Measurements from ENCODE around the gene ACP7. TPM values are rescaled to one million over a fixed set of nuclear protein-coding genes. Genes with fewer than 3 reads are reported as not detected.

The ACP7 gene
- total and polyA plus RNA-seq, 2 donors (not counting 1 experiment from before 2014, with no cell fraction given), result not detected

DNA sequence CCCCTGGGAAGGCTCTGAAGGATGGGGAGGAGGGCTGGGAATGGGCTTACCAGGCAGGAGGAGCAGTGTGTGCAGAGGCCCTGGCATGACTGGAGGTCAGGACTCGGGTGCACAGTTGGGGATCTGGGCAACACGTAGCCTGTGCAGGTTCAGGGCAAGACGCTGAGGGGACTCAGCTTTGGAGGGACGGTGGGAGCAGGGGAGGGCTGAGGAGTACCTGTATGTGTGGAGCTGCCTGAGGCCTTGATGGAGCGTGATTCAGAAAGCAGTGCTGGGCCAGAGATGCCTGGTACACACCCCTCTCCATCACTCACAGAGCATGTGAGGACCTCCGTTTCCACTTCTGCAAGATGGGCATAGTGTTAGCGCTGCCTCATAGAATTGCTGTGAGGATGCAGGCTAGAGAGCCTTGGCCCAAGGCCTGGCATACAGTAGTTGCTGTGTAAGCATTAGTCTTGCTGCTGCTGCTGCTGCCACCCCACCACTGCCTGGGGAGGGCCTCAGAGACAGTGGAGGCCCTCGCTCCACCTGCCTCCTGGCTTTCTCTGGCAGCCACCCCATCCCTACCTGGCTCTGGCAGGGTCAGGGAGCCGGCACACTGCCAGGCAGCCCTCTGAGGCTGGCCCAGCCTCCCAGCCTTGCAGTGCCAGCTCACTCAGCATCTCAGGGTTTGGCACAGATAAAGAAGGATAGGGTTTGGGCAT lies 43.8 kb downstream of the ACP7 start:
- Histone ChIP-seq H3K79me2 (ENCODE audit: control insufficient read depth, insufficient read depth, low read length) (peaks cover 68% of the 10 kb centered on the region), H2AFZ (ENCODE audit: low read length) (no peak overlapping the region), H3K9me3 (ENCODE audit: control insufficient read depth, insufficient read depth, low read depth, low read length) (no peaks in the 10 kb centered on the region), H3K4me3 (replicated peaks in 1 of 4; ENCODE audit: control extremely low read depth in 1 of 4, insufficient read depth in 1 of 4, low read depth in 3 of 4, low read length in 4 of 4) (no peak overlapping the region), H3K36me3 (ENCODE audit: control insufficient read depth, insufficient read depth, low read length) (no peaks in the 10 kb centered on the region), H3K27ac (ENCODE audit: insufficient read depth, low read length) (no peak overlapping the region), H3K27me3 (ENCODE audit: control insufficient read depth, insufficient read depth, low read length) (no peaks in the 10 kb centered on the region), H3K9ac (ENCODE audit: insufficient read depth, low read length) (no peak overlapping the region), H4K20me1 (ENCODE audit: control insufficient read depth, extremely low read depth, insufficient read depth, low read length) (no peaks in the 10 kb centered on the region), H3K4me1 (ENCODE audit: control insufficient read depth, extremely low read depth, insufficient read depth, low read length) (peaks cover 8% of the 10 kb centered on the region), H3K4me2 (ENCODE audit: extremely low read depth, insufficient read depth, low read length) (peak overlapping the region; percentile 83)
- TF ChIP-seq, protein P1, sequence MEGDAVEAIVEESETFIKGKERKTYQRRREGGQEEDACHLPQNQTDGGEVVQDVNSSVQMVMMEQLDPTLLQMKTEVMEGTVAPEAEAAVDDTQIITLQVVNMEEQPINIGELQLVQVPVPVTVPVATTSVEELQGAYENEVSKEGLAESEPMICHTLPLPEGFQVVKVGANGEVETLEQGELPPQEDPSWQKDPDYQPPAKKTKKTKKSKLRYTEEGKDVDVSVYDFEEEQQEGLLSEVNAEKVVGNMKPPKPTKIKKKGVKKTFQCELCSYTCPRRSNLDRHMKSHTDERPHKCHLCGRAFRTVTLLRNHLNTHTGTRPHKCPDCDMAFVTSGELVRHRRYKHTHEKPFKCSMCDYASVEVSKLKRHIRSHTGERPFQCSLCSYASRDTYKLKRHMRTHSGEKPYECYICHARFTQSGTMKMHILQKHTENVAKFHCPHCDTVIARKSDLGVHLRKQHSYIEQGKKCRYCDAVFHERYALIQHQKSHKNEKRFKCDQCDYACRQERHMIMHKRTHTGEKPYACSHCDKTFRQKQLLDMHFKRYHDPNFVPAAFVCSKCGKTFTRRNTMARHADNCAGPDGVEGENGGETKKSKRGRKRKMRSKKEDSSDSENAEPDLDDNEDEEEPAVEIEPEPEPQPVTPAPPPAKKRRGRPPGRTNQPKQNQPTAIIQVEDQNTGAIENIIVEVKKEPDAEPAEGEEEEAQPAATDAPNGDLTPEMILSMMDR (conservative IDR thresholded peaks at IDR 0.05 in 1 of 2, IDR thresholded peaks at IDR 0.05 in 1 of 2; ENCODE audit: low read depth in 1 of 2, low read length in 2 of 2), result no peak
- TF ChIP-seq EZH2 (IDR thresholded peaks at IDR 0.05; ENCODE audit: low read length, missing control alignments), result no peak
- no peak for DNase-seq (ENCODE audit: low read depth in 2 of 2)

DNA sequence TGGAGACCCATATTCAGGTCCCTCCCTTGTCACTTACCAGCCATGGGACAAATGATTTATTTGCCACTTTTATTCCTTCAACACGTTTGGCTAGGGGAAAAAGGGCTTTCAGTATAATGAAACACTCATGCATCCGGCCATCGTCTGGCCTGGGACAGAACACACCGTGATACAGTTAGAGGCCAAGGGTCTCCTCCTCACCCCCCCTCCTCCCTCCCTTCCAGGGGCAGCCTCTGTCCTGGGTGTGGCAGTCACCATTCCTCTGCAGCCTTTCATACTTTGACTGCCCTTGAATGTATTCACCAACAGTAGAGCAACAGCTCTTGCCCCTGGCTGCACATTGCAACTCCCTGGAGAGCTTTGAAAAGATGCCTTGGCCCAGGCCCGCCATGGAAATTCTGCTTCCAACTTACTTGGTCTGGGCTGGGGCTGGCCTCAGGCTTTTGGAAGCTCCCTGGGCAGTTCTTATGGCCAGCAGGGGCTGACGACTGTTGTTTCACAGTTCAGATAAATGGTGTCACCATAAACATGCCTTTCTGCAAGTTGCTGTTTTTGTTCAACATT lies 44.4 kb downstream of the ACP7 start:
- H3K9ac ChIP-seq (ENCODE audit: insufficient read depth, low read length), result no peak overlapping the region
- no peak for TF ChIP-seq EZH2 (IDR thresholded peaks at IDR 0.05; ENCODE audit: low read length, missing control alignments)
- TF ChIP-seq, protein P1 (conservative IDR thresholded peaks at IDR 0.05 in 1 of 2, IDR thresholded peaks at IDR 0.05 in 1 of 2; ENCODE audit: low read depth in 1 of 2, low read length in 2 of 2), result no peak
- H4K20me1 ChIP-seq (ENCODE audit: control insufficient read depth, extremely low read depth, insufficient read depth, low read length), result no peaks in the 10 kb centered on the region
- no peaks in the 10 kb centered on the region for H3K27me3 ChIP-seq (ENCODE audit: control insufficient read depth, insufficient read depth, low read length)
- no peak overlapping the region for H3K27ac ChIP-seq (ENCODE audit: insufficient read depth, low read length)
- H3K4me3 ChIP-seq (replicated peaks in 1 of 4; ENCODE audit: control extremely low read depth in 1 of 4, insufficient read depth in 1 of 4, low read depth in 3 of 4, low read length in 4 of 4), result no peak overlapping the region
- peaks cover 8% of the 10 kb centered on the region for H3K4me1 ChIP-seq (ENCODE audit: control insufficient read depth, extremely low read depth, insufficient read depth, low read length)
- no peak overlapping the region for H3K4me2 ChIP-seq (ENCODE audit: extremely low read depth, insufficient read depth, low read length)
- H2AFZ ChIP-seq (ENCODE audit: low read length), result no peak overlapping the region
- peaks cover 74% of the 10 kb centered on the region for H3K79me2 ChIP-seq (ENCODE audit: control insufficient read depth, insufficient read depth, low read length)
- H3K36me3 ChIP-seq (ENCODE audit: control insufficient read depth, insufficient read depth, low read length), result no peaks in the 10 kb centered on the region
- no peaks in the 10 kb centered on the region for H3K9me3 ChIP-seq (ENCODE audit: control insufficient read depth, insufficient read depth, low read depth, low read length)
- DNase-seq (ENCODE audit: low read depth in 2 of 2), result no peak

DNA sequence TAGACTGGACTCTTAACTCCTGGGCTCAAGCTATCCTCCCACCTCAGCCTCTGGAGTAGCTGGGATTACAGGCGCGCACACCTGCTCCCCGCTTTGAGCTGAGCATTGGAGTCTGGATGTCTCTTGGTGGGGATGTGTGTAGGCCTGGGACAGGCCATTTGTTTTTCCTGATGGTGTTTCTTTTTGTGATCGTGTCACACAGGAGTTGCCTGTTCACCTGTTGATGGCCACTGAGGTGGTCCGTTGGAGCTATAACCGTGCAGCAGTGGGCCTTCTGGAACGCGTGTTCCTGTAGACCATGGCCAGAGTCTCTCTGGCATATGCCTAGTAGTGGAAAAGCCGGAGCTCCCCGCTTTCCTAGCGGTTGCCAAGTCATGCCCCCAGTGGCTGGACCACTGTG lies 44.9 kb downstream of the ACP7 start:
- Histone ChIP-seq H3K9ac (ENCODE audit: insufficient read depth, low read length) (no peak overlapping the region), H3K9me3 (ENCODE audit: control insufficient read depth, insufficient read depth, low read depth, low read length) (no peaks in the 10 kb centered on the region), H3K36me3 (ENCODE audit: control insufficient read depth, insufficient read depth, low read length) (no peaks in the 10 kb centered on the region), H3K4me3 (replicated peaks in 1 of 4; ENCODE audit: control extremely low read depth in 1 of 4, insufficient read depth in 1 of 4, low read depth in 3 of 4, low read length in 4 of 4) (no peak overlapping the region), H4K20me1 (ENCODE audit: control insufficient read depth, extremely low read depth, insufficient read depth, low read length) (no peaks in the 10 kb centered on the region), H3K27ac (ENCODE audit: insufficient read depth, low read length) (no peak overlapping the region), H2AFZ (ENCODE audit: low read length) (no peak overlapping the region), H3K79me2 (ENCODE audit: control insufficient read depth, insufficient read depth, low read length) (peaks cover 75% of the 10 kb centered on the region), H3K4me1 (ENCODE audit: control insufficient read depth, extremely low read depth, insufficient read depth, low read length) (peaks cover 8% of the 10 kb centered on the region), H3K4me2 (ENCODE audit: extremely low read depth, insufficient read depth, low read length) (no peak overlapping the region), H3K27me3 (ENCODE audit: control insufficient read depth, insufficient read depth, low read length) (no peaks in the 10 kb centered on the region)
- no peak for TF ChIP-seq EZH2 (IDR thresholded peaks at IDR 0.05; ENCODE audit: low read length, missing control alignments)
- TF ChIP-seq, protein P1 (conservative IDR thresholded peaks at IDR 0.05 in 1 of 2, IDR thresholded peaks at IDR 0.05 in 1 of 2; ENCODE audit: low read depth in 1 of 2, low read length in 2 of 2), result no peak
- no peak for DNase-seq (ENCODE audit: low read depth in 2 of 2)

All from fibroblast of lung (primary cell).